Heart right ventricle (tissue), 16 donors: ENCODE data around the gene LPCAT3. TPM values are rescaled to one million over a fixed set of nuclear protein-coding genes. Genes with fewer than 3 reads are reported as not detected.

Source experiments
- ATAC-seq, 8 donors: fragments of 200-7000 bp; cut with Tn5 transposase; one replicate each; pipeline ENCODE4 v1.9.1; 2020; ENCODE audit warnings: mild to moderate bottlenecking in 8 of 8, moderate library complexity in 8 of 8, moderate number of reproducible peaks in 1 of 8
- DNase-seq, 2 donors: peaks; one replicate each; pipeline ENCODE4 v3.0.0-alpha.2; 2020
- H3K27ac ChIP-seq, 10 donors: fragments of 200-600 bp; sonication (generic) in 2 of 10; one replicate each; pipeline versions ENCODE4 v1.5.0 to v1.8.0; 2020 to 2022; ENCODE audit warnings: mild to moderate bottlenecking in 3 of 10
- H3K27me3 ChIP-seq, 7 donors: fragments of 200-600 bp; one replicate each; pipeline ENCODE4 v1.8.0; 2021 to 2022; ENCODE audit warnings: mild to moderate bottlenecking in 2 of 7
- H3K36me3 ChIP-seq, 9 donors: fragments of 200-600 bp; sonication (generic) in 1 of 9; one replicate each; pipeline versions ENCODE4 v1.5.0 to v1.8.0; 2020 to 2022; ENCODE audit warnings: mild to moderate bottlenecking in 2 of 9
- H3K4me1 ChIP-seq, 9 donors: fragments of 200-600 bp; sonication (generic) in 1 of 9; one replicate each; pipeline versions ENCODE4 v1.5.0 to v1.8.0; 2020 to 2022; ENCODE audit warnings: mild to moderate bottlenecking in 4 of 9
- H3K4me3 ChIP-seq, 10 donors: fragments of 200-600 bp; sonication (generic) in 2 of 10; one replicate each; pipeline versions ENCODE4 v1.5.0 to v1.8.0; 2020 to 2022; ENCODE audit warnings: mild to moderate bottlenecking in 7 of 10, moderate library complexity in 2 of 10
- H3K9me3 ChIP-seq, 11 donors: fragments of 200-600 bp in 10 of 11; sonication (generic) in 2 of 11; one replicate each; pipeline versions ENCODE4 v1.5.0 to v1.8.0; 2013 to 2022; ENCODE audit warnings: mild to moderate bottlenecking in 2 of 11, control low read depth in 1 of 11, moderate library complexity in 1 of 11
- CTCF ChIP-seq, 9 donors: fragments of 200-600 bp; sonication (generic) in 2 of 9; IDR thresholded peaks; one replicate each; pipeline versions ENCODE4 v1.5.0 to v1.8.0; 2021 to 2022; ENCODE audit warnings: antibody characterized with exemption in 9 of 9, mild to moderate bottlenecking in 5 of 9, moderate library complexity in 1 of 9
- WGBS, 2 donors: extraction: QIAGEN DNeasy Blood & Tissue Kit; methylation state at CpG; one replicate each; pipeline ENCODE4 v1.1.7; 2013; ENCODE audit warnings: inconsistent platforms in 1 of 2; 5-methylcytosine and 5-hydroxymethylcytosine counted together
- intact Hi-C, 10 donors: fragments of 100-400 bp; cut with DNase I; formaldehyde crosslinking; loops; one replicate each; pipeline versions ENCODE4 v1.11.1 to v1.14.2; 2022
- long read RNA-seq, 3 donors: library from polyadenylated mRNA; unstranded; transcript quantifications; one replicate each; pipeline ENCODE4 v2.0.0, GENCODE V29; 2020 to 2021
- polyA plus RNA-seq, 2 donors: library from polyadenylated mRNA; stranded (reverse); fragments of 200-250 nt; gene quantifications; one replicate each; pipeline ENCODE4 v1.2.3, GENCODE V29; 2013
- total RNA-seq, 10 donors: library from RNA; stranded (reverse); fragmentation: NEBNext Ultra II Directional in 3 of 10; extraction: Animal tissue kit (Norgen Biotek cat#: 25700) in 3 of 10; gene quantifications; one replicate each; pipeline versions ENCODE4 v1.2.1 to v1.2.4, GENCODE V29; 2021 to 2023
- donor health status: Arrhythmogenic right ventricular cardiomyopathy.
- donor health status: ischemic (EF 13 %, LVEDD 7.1; RV severe dilation, severe dysfunction).
- donor health status: healthy with polysubstance abuse.
- donor health status: DM: no; HTN: yes; CAD: no.
- donor health status: DM: no; HTN: no; CAD: no.
- donor health status: ischemic (EF 25% LVEDD 6.9; RV normal size, moderate dysfunction).
- donor health status: ischemic (EF 25% LVEDD 5.7; RV mildly dilated, moderate dysfunction).
- donor health status: healthy.
- donor health status: DM: yes; HTN: yes; CAD: no.
- donor health status: Ischemic cardiomyopathy.
- donor health status: ischemic (EF 35%, LVEDD 5.7; RV mildly dilated, moderate dysfunction).
- donor health status: nonischemic (EF 11% LVEDD 7.7; RV severe dilation, severe dysfunction).
- donor health status: DM: yes; HTN: yes; CAD: no.
- donor health status: PGD.
- donor health status: ischemic (EF 29% LVEDD 5.4; RV normal size, mild dysfunction).
- donor health status: nonischemic (EF 23%, LVEDD 6.1; RV moderate dilation, normal function).

Gene LPCAT3
- 10 to 100 TPM; 19.9 to 65.8 (median 34.1) TPM for total RNA-seq
- polyA plus RNA-seq, result 10 to 100 TPM; 36.4 to 41.2 TPM
- long read RNA-seq, donor 1, transcript LPCAT3-201 (13 exons, 2,268 nt), result major isoform, 22 of 33 reads
- long read RNA-seq, donor 1, partial matches to known transcripts, result 6 of 33 reads
- long read RNA-seq, donor 1, other reads (novel, unspliced or antisense), result 5 of 33 reads
- long read RNA-seq, donor 2, transcript LPCAT3-201 (13 exons, 2,268 nt), result major isoform, 30 of 39 reads
- long read RNA-seq, donor 2, partial matches to known transcripts, result 5 of 39 reads
- long read RNA-seq, donor 2, other reads (novel, unspliced or antisense), result 4 of 39 reads
- long read RNA-seq, donor 3, transcript LPCAT3-201 (13 exons, 2,268 nt), result major isoform, 110 of 148 reads
- long read RNA-seq, donor 3, partial matches to known transcripts, result 16 of 148 reads
- long read RNA-seq, donor 3, other reads (novel, unspliced or antisense), result 22 of 148 reads

GRCh38 chr12:7018350-7019042, at the start of gene LPCAT3:
LPCAT3 (minus strand) TSS chr12:7018476; CDS start chr12:7018424, 52 bp downstream.
- peak; percentile 97 to 99 for DNase-seq
- peaks cover 0 to 19% (median 0%) of the 10 kb centered on the region in 9 donors for H3K36me3 ChIP-seq
- no peaks in the 10 kb centered on the region for H3K9me3 ChIP-seq
- no peaks in the 10 kb centered on the region for H3K27me3 ChIP-seq
- peaks cover 0 to 35% (median 21%) of the 10 kb centered on the region in 9 donors for H3K4me1 ChIP-seq
- peak within 1 kb of the TSS; percentile 63 to 93 (median 72) for H3K4me3 ChIP-seq
- WGBS, 2 donors, result 0% methylated on average over 77 of the region's 77 CpGs
- peak; percentile 95 to 98 (median 98) for ATAC-seq
- peak within 1 kb of the TSS; percentile 74 to 97 (median 90) for H3K27ac ChIP-seq
- peak; percentile 85 to 97 (median 90) for TF ChIP-seq CTCF (IDR thresholded peaks at IDR 0.05)
- intact Hi-C loops, result loop anchor here in 8 of 10 donors (1.0 to 10.0 kb wide), 6 partner anchors 24 to 74 kb away; partner anchors contain the start of genes EMG1 (in 6 of the 8), PHB2 (in 6 of the 8) and C12orf57 (in 1 of the 8)

- Histone ChIP-seq H3K4me1 (peaks cover 0 to 25% (median 18%) of the 10 kb centered on the region in 9 donors), H3K36me3 (peaks cover 0 to 60% (median 0%) of the 10 kb centered on the region in 9 donors), H3K9me3 (no peaks in the 10 kb centered on the region), H3K27me3 (no peaks in the 10 kb centered on the region), H3K27ac (no peak overlapping the region), H3K4me3 (no peak overlapping the region)
- no peak for DNase-seq
- intact Hi-C loops, result no loop called here
- no peak for TF ChIP-seq CTCF (IDR thresholded peaks at IDR 0.05)
- 83 to 85% methylated on average over 7 of the region's 7 CpGs for WGBS, 2 donors
- no peak for ATAC-seq
Observed at GRCh38 chr12:7067096-7067495, 48.8 kb upstream of the LPCAT3 start.

- Histone ChIP-seq H3K27me3 (no peaks in the 10 kb centered on the region), H3K4me3 (no peak overlapping the region), H3K9me3 (no peaks in the 10 kb centered on the region), H3K27ac (no peak overlapping the region), H3K36me3 (peaks cover 0 to 60% (median 0%) of the 10 kb centered on the region in 9 donors), H3K4me1 (peaks cover 0 to 25% (median 18%) of the 10 kb centered on the region in 9 donors)
- WGBS, 2 donors, result 86 to 95% methylated on average over 2 of the region's 2 CpGs
- no peak for TF ChIP-seq CTCF (IDR thresholded peaks at IDR 0.05)
- intact Hi-C loops, result no loop called here
- ATAC-seq (no peak), DNase-seq (no peak)
Observed at GRCh38 chr12:7066596-7066995, 48.3 kb upstream of the LPCAT3 start.

GRCh38 chr12:7065073-7065623, 46.9 kb upstream of the LPCAT3 start:
- DNase-seq (no peak), ATAC-seq (no peak)
- WGBS, 2 donors, result 91 to 93% methylated on average over 7 of the region's 7 CpGs
- no peak for TF ChIP-seq CTCF (IDR thresholded peaks at IDR 0.05)
- no peak overlapping the region for H3K4me3 ChIP-seq
- peaks cover 0 to 35% (median 26%) of the 10 kb centered on the region in 9 donors for H3K4me1 ChIP-seq
- intact Hi-C loops, result no loop called here
- H3K27me3 ChIP-seq, result no peaks in the 10 kb centered on the region
- H3K27ac ChIP-seq, result no peak overlapping the region
- peaks cover 0 to 56% (median 0%) of the 10 kb centered on the region in 9 donors for H3K36me3 ChIP-seq
- no peaks in the 10 kb centered on the region for H3K9me3 ChIP-seq
